CD4-positive, alpha-beta memory T cell (primary cell): ENCODE results near the gene PCSK4. TPM values are rescaled to one million over a fixed set of nuclear protein-coding genes. Genes with fewer than 3 reads are reported as not detected.
"Not testable (repeated sequence)": the region's sequence is repeated elsewhere in the genome, so short reads cannot be mapped to it uniquely, and the experiment has no call there.

Experiments used
- CTCF ChIA-PET: fragments of 350-600 bp; sonication (Branson Sonifier 250); formaldehyde crosslinking; loops from one replicate; lab custom pipeline; 2021; ENCODE audit warnings: inconsistent platforms; ENCODE audit not compliant: partially characterized antibody; lab: Charles Lee
- POLR2A ChIA-PET: fragments of 350-600 bp; sonication (Branson Sonifier 250); formaldehyde crosslinking; loops from one replicate; lab custom pipeline; 2021; ENCODE audit not compliant: partially characterized antibody; lab: Charles Lee
- DNase-seq, 5 donors: peaks; one replicate each; pipeline versions ENCODE4 v3.0.0 to v3.0.0-alpha.2; 2020 to 2022; ENCODE audit warnings: mixed read lengths in 1 of 5
- H3K27ac ChIP-seq: one replicate; pipeline ENCODE4 v1.7.0; 2013; ENCODE audit warnings: low read depth, low read length
- H3K27me3 ChIP-seq: 2 replicates; pipeline ENCODE4 v1.7.0; 2013; ENCODE audit warnings: mild to moderate bottlenecking, low read length, moderate library complexity; ENCODE audit not compliant: insufficient read depth
- H3K36me3 ChIP-seq: 2 replicates; pipeline ENCODE4 v1.7.0; 2013; ENCODE audit warnings: mild to moderate bottlenecking, low read length, moderate library complexity; ENCODE audit not compliant: insufficient read depth
- H3K4me1 ChIP-seq: 2 replicates; pipeline ENCODE4 v1.7.0; 2013; ENCODE audit warnings: mild to moderate bottlenecking, low read length, moderate library complexity; ENCODE audit not compliant: insufficient read depth
- H3K4me3 ChIP-seq, 2 donors: one replicate each; pipeline ENCODE4 v1.7.0; 2013; ENCODE audit warnings: low read length in 2 of 2, mild to moderate bottlenecking in 1 of 2
- H3K9me3 ChIP-seq, 2 donors: one replicate each; pipeline ENCODE4 v1.7.0; 2013; ENCODE audit warnings: low read length in 2 of 2, control low read depth in 1 of 2; ENCODE audit not compliant: control insufficient read depth in 1 of 2
- H3K27ac Mint-ChIP-seq, 7 donors: one replicate each; pipeline ENCODE4 v1.8.0; 2020 to 2021; ENCODE audit warnings: mixed read lengths in 7 of 7, mild to moderate bottlenecking in 6 of 7, inconsistent platforms in 3 of 7, moderate library complexity in 3 of 7
- H3K27me3 Mint-ChIP-seq, 2 donors: one replicate each; pipeline ENCODE4 v1.8.0; 2020 to 2021; ENCODE audit warnings: mixed read lengths in 2 of 2
- H3K36me3 Mint-ChIP-seq, 2 donors: one replicate each; pipeline ENCODE4 v1.8.0; 2020 to 2021; ENCODE audit warnings: mixed read lengths in 2 of 2, inconsistent platforms in 1 of 2, mild to moderate bottlenecking in 1 of 2
- H3K4me1 Mint-ChIP-seq, 4 donors: one replicate each; pipeline ENCODE4 v1.8.0; 2020 to 2021; ENCODE audit warnings: mixed read lengths in 4 of 4, mild to moderate bottlenecking in 1 of 4
- H3K4me3 Mint-ChIP-seq, 8 donors: one replicate each; pipeline ENCODE4 v1.8.0; 2020 to 2021; ENCODE audit warnings: mixed read lengths in 8 of 8, mild to moderate bottlenecking in 7 of 8, moderate library complexity in 6 of 8, inconsistent platforms in 3 of 8
- H3K9me3 Mint-ChIP-seq, 8 donors: one replicate each; pipeline ENCODE4 v1.8.0; 2020 to 2021; ENCODE audit warnings: mixed read lengths in 8 of 8, mild to moderate bottlenecking in 5 of 8, inconsistent platforms in 3 of 8, moderate library complexity in 1 of 8
- intact Hi-C: fragments of 100-400 bp; cut with micrococcal nuclease; formaldehyde crosslinking; loops from one replicate; pipeline ENCODE4 v1.15.1; 2023
- polyA plus RNA-seq, 2 donors: library from polyadenylated mRNA; unstranded; fragments of 300-500 nt; fragmentation: Illumina TruSeq; gene quantifications; one replicate each; pipeline ENCODE4 v1.2.3, GENCODE V29; 2021
- total RNA-seq, 2 experiments: library from RNA; stranded (reverse); gene quantifications; one replicate each; pipeline ENCODE4 v1.2.3, GENCODE V29; 2021

Gene PCSK4
- total and polyA plus RNA-seq, 4 experiments from 2014 or later, result 3.1 to 3.7 TPM; not detected in 2

DNA sequence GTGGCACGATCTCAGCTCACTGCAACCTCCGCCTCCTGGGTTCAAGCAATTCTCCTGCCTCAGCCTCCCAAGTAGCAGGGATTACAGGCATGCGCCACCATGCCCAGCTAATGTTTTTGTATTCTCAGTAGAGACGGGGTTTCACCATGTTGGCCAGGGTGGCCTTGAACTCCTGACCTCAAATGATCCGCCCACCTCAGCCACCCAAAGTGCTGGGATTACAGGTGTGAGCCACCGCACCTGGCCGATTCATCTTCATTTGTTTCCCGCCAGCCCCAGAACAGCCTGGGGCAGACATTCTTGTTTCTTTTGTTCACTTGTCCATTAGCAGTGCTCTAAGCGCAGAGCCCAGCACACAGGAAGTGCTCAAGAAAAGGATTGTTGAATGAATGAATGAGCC, 13.1 kb downstream of the PCSK4 start:
- CTCF ChIA-PET, result not testable (repeated sequence)

DNA sequence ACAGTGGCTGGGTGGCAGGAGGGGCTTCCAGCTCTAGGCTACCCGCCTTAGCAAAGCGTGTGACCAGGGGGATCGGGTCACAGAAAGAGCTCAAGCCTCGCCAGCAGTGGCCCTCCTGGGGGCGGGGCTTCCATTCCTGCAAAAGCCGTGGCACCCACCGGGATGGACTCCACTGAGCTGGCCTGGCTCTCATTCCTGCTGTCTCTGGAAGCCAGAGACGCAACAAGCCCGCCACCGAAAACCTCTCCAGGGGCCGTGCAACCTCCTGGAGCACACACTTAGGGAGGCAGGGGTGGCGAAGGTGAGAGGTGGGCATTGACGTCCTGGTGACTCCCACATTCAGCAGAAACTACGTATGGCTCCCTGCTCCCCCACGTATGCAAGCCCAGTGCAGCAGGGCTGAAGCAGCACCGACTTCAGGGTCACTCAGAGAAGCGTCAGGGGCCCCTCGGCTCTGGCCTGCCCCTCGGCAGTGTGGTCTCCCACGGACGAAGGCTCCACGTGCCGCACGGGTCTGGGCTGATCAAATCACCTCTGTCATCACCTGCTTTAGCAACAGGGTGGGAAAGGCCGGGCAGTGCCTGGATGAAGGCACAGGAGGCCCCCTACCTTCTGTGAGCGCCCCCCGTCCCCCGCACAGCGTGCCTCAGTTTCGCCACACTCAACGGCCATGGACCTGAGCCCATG, 14.3 kb downstream of the PCSK4 start:
- H3K27ac ChIP-seq, result no peak overlapping the region
- H3K27me3 ChIP-seq, result no peaks in the 10 kb centered on the region
- no peaks in the 10 kb centered on the region for H3K36me3 ChIP-seq
- H3K9me3 ChIP-seq, result no peaks in the 10 kb centered on the region
- ChIA-PET CTCF (interaction anchor here (0.7 to 1.7 kb wide), 2 partner anchors 15 to 22 kb away, joined by 3 to 4 read pairs; partner anchors contain the start of genes PCSK4 and REEP6), POLR2A (no interaction called here)
- H3K4me1 ChIP-seq, result peaks cover 27% of the 10 kb centered on the region
- peaks cover 8 to 52% (median 21%) of the 10 kb centered on the region in 4 donors for H3K4me1 Mint-ChIP-seq
- peaks cover 4 to 7% of the 10 kb centered on the region in 2 donors for H3K36me3 Mint-ChIP-seq
- H3K4me3 Mint-ChIP-seq, result peak overlapping the region in 2 of 8 donors; percentile 15 to 17
- peak overlapping the region in 1 of 7 donors; percentile 8 for H3K27ac Mint-ChIP-seq
- H3K27me3 Mint-ChIP-seq, result peaks cover 0 to 1% of the 10 kb centered on the region in 2 donors
- no peak overlapping the region for H3K4me3 ChIP-seq
- intact Hi-C loops, result no loop called here
- no peaks in the 10 kb centered on the region for H3K9me3 Mint-ChIP-seq
- peak in 1 of 5 donors; percentile 22 for DNase-seq

More for the DNA sequence above, 13.1 kb downstream of the PCSK4 start:
- peak in 1 of 5 donors; percentile 9 for DNase-seq
- H3K27me3 Mint-ChIP-seq, intact Hi-C loops, H3K9me3 Mint-ChIP-seq, H3K9me3 ChIP-seq, H3K4me3 ChIP-seq, H3K27me3 ChIP-seq, H3K27ac ChIP-seq, H3K36me3 Mint-ChIP-seq, H3K36me3 ChIP-seq: not testable (repeated sequence)
- H3K4me3 Mint-ChIP-seq, result peak overlapping the region; percentile 29 to 73 (median 58)
- H3K4me1 ChIP-seq, result peaks cover 16% of the 10 kb centered on the region
- H3K4me1 Mint-ChIP-seq, result peaks cover 8 to 41% (median 16%) of the 10 kb centered on the region in 4 donors
- POLR2A ChIA-PET, result interaction anchor here (1.6 to 2.1 kb wide), 2 partner anchors 9 to 14 kb away, joined by 8 to 9 read pairs; partner anchors contain the start of genes PCSK4 and REEP6
- peak overlapping the region in 1 of 7 donors; percentile 7 for H3K27ac Mint-ChIP-seq

DNA sequence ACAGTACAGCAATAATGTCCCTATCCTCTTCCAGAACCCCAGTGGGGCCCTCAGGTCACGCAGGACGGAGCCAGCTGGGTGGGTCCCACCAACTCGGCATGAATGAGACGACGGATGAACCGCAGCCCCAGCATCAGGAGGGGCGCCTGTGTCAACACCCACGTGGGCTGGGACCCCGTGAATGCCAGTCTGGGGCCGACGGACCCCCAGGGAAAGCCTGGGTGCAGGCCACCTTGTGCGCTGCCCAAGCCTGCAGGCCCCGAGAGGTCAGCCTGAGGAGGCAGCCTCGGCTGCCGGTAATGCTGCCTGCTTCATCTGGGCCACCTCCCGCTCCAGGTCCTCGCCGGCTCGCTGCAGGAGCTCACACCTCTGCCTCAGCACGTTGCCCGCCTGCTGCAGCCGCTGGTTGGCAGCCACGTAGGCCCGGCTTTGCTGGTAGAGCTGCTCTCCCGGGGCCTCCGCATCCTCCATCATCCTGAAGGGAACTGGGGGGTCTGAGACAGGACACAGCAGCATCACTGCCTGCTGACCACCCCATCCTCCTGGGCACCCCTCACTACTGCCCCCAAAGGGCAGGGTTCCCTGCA, 15.3 kb downstream of the PCSK4 start:
- no peak overlapping the region for H3K27ac Mint-ChIP-seq
- peaks cover 8 to 53% (median 23%) of the 10 kb centered on the region in 4 donors for H3K4me1 Mint-ChIP-seq
- H3K36me3 Mint-ChIP-seq, result peaks cover 4 to 7% of the 10 kb centered on the region in 2 donors
- Histone ChIP-seq H3K4me3 (no peak overlapping the region), H3K27ac (no peak overlapping the region), H3K9me3 (no peaks in the 10 kb centered on the region), H3K36me3 (no peaks in the 10 kb centered on the region), H3K27me3 (no peaks in the 10 kb centered on the region), H3K4me1 (peaks cover 36% of the 10 kb centered on the region)
- peak overlapping the region in 1 of 8 donors; percentile 12 for H3K4me3 Mint-ChIP-seq
- no peaks in the 10 kb centered on the region for H3K9me3 Mint-ChIP-seq
- ChIA-PET POLR2A (interaction anchor here (1.3 kb wide), 1 partner anchor 30 kb away, joined by 5 read pairs; no protein-coding TSS in a partner anchor), CTCF (interaction anchor here (1.7 kb wide), 1 partner anchor 16 kb away, joined by 4 read pairs; the partner anchor contains the start of genes PCSK4 and REEP6)
- DNase-seq, result peak in 1 of 5 donors; percentile 10
- peaks cover 0 to 1% of the 10 kb centered on the region in 2 donors for H3K27me3 Mint-ChIP-seq
- intact Hi-C loops, result no loop called here

DNA sequence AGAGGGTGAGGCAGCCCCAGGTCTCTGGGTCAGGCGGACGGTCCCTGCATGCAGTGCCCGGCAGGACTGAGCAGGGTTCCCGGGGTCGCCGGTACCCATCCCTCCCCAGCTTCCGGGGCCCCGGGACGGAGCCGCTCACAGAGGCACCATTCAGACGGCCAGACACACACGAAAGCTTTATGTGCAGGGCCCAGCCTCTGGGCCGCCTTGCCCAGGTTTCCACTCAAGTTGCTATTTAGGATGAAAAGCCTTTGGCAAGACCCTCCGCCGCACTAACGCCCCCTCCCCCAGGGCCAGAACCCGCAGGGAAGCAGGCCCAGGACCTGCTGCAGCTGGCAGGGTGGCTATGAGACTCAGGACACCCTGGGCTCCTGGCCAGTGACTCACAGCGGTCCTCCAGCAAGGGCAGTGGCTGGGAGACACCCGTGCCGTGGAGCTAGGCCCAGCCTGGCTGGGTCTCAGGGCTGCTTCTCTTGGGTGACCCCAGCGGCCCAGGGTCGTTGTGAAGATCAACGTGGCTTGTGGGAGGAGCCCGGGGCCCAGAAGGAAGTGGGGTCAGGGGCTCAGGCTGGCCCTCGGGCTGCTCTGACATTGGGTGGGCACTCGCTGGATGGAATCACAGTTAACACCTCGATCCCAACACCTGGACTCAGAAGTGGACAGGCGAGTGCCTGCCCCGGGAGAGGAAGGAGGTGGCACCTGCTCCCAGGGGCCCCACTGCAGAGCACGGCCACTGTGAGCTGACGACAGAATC, 16.0 kb downstream of the PCSK4 start:
- H3K4me1 Mint-ChIP-seq, result peaks cover 7 to 48% (median 21%) of the 10 kb centered on the region in 4 donors

DNA sequence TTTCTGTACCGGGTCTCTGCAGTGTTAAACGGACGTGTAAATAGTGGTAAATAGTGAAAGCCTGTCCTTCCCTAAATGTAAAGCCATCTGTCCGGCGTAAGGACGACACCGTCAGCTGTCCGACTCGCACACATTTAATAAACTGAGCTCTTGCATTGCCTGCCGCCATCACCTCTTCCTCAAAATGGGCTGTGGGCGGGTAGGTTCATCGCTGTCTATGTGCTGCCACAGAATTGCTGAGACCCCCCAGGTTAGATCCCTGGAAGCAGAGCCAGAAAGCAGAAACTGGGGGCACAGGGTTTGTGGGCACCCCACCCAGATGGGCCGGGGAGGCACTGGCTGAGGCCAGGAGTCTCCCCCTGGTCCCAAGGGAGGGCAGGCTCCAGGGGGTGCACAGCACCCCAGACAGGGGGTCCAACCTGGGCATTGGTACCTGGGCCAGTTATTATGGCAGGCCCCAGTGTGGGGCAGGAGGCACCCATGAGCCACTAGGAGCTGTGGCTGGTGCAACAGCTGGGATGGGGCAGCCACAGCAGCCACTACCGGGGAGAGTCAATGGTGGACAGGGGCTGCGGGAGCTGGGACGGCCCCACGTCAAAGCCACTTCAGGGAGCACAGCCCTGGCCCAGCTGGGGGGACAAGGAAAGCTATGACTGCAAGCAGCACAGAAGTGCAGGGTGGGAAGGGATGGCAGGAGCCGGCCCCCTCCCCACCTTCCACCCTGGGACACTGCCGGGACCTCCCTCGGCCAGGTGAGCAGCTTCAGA, 16.9 kb downstream of the PCSK4 start:
- ChIA-PET POLR2A (interaction anchor here (0.7 to 3.0 kb wide), 5 partner anchors 17 to 204 kb away, joined by 3 to 12 read pairs (median 4); partner anchors contain the start of gene CIRBP), CTCF (no interaction called here)
- H3K4me1 ChIP-seq, result peaks cover 38% of the 10 kb centered on the region
- no peak overlapping the region for H3K27ac ChIP-seq
- H3K27me3 Mint-ChIP-seq, result peaks cover 0 to 1% of the 10 kb centered on the region in 2 donors
- peaks cover 5 to 43% (median 17%) of the 10 kb centered on the region in 4 donors for H3K4me1 Mint-ChIP-seq
- DNase-seq, result peak in 1 of 5 donors; percentile 16
- no peaks in the 10 kb centered on the region for H3K36me3 ChIP-seq
- H3K4me3 Mint-ChIP-seq, result peak overlapping the region in 5 of 8 donors; percentile 29 to 46 (median 42)
- H3K4me3 ChIP-seq, result no peak overlapping the region
- intact Hi-C loops, result no loop called here
- no peaks in the 10 kb centered on the region for H3K27me3 ChIP-seq
- H3K36me3 Mint-ChIP-seq, result peaks cover 0 to 3% of the 10 kb centered on the region in 2 donors
- H3K9me3 ChIP-seq, result no peaks in the 10 kb centered on the region
- H3K9me3 Mint-ChIP-seq, result no peaks in the 10 kb centered on the region
- peak overlapping the region in 2 of 7 donors; percentile 24 to 60 for H3K27ac Mint-ChIP-seq

More for the DNA sequence above, 16.0 kb downstream of the PCSK4 start:
- Histone ChIP-seq H3K27me3 (no peaks in the 10 kb centered on the region), H3K9me3 (no peaks in the 10 kb centered on the region), H3K27ac (no peak overlapping the region), H3K4me3 (no peak overlapping the region), H3K4me1 (peaks cover 37% of the 10 kb centered on the region), H3K36me3 (no peaks in the 10 kb centered on the region)
- H3K36me3 Mint-ChIP-seq, result peaks cover 3 to 7% of the 10 kb centered on the region in 2 donors
- peak in 1 of 5 donors; percentile 31 for DNase-seq
- no peaks in the 10 kb centered on the region for H3K9me3 Mint-ChIP-seq
- peaks cover 0 to 1% of the 10 kb centered on the region in 2 donors for H3K27me3 Mint-ChIP-seq
- H3K4me3 Mint-ChIP-seq, result no peak overlapping the region
- ChIA-PET POLR2A (interaction anchor here (0.7 to 1.3 kb wide), 3 partner anchors 19 to 205 kb away, joined by 3 to 5 read pairs (median 3); partner anchors contain the start of gene CIRBP), CTCF (no interaction called here)
- intact Hi-C loops, result no loop called here
- H3K27ac Mint-ChIP-seq, result no peak overlapping the region
